Measurements from ENCODE around the gene FUT6.

The FUT6 gene

DNA sequence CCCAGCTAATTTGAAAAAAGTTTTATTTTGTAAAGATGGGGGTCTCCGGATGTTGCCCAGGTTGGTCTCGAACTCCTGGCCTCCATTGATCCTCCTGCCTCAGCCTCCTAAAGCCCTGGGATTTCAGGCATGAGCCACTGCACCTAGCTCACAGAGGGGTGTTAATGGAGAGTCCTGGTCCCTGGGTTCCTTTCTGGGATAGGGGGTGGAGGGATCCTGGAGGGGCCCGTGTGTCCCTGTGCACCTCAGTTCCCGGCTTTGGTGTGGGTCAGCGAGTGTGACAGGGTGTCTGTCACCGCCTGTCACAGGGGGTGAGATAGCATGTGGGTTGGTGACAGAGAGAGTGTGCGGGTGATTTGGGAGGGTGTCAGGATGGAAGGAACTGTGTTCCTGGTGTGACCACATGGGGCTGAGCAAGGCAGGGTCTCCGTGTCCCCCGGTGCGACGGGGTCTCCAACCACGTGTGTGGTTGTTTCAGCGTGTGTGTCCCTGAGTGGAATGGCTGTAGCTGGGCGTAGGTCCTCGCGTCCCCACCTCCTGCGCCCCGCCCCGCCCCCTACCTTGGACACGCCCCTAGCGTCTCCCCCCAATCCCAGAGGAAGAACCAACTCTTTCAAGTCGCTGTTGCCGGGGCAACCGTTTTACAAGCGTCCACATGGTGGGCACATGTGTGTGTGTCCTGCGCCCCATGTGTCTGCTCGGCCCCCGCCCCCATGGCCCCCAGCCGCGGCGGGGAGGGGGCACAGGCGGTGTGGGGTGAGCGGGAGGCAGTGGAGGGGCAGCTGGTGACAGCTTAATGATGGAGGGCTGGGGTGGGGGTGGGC is 37.5 kb downstream of the FUT6 start:
- Histone ChIP-seq H3K9me3 (ENCODE audit: insufficient read depth, low read depth, low read length) (no peaks in the 10 kb centered on the region), H2AFZ (ENCODE audit: low read length) (no peak overlapping the region), H3K27me3 (ENCODE audit: insufficient read depth, low read length, poor library complexity, severe bottlenecking) (no peaks in the 10 kb centered on the region), H4K20me1 (ENCODE audit: insufficient read depth, low read length, poor library complexity, severe bottlenecking) (no peaks in the 10 kb centered on the region), H3K36me3 (ENCODE audit: insufficient read depth, low read length) (no peaks in the 10 kb centered on the region), H3K4me2 (ENCODE audit: low read depth, low read length, poor library complexity, severe bottlenecking) (no peak overlapping the region), H3K4me3 (ENCODE audit: low read length, poor library complexity, severe bottlenecking) (no peak overlapping the region), H3K9ac (ENCODE audit: low read depth, low read length, poor library complexity, severe bottlenecking) (no peak overlapping the region), H3K9me2 (replicated peaks; ENCODE audit: low read depth, low read length) (no peaks in the 10 kb centered on the region), H3F3A (ENCODE audit: low read depth) (no peaks in the 10 kb centered on the region), H3K79me2 (ENCODE audit: insufficient read depth, low read length) (no peaks in the 10 kb centered on the region), H3K4me1 (ENCODE audit: insufficient read depth, low read length, poor library complexity, severe bottlenecking) (peaks cover 5% of the 10 kb centered on the region)
- TF ChIP-seq EZH2phosphoT487 (IDR thresholded peaks at IDR 0.05; ENCODE audit: borderline replicate concordance): no peak
- TF ChIP-seq, protein P1, sequence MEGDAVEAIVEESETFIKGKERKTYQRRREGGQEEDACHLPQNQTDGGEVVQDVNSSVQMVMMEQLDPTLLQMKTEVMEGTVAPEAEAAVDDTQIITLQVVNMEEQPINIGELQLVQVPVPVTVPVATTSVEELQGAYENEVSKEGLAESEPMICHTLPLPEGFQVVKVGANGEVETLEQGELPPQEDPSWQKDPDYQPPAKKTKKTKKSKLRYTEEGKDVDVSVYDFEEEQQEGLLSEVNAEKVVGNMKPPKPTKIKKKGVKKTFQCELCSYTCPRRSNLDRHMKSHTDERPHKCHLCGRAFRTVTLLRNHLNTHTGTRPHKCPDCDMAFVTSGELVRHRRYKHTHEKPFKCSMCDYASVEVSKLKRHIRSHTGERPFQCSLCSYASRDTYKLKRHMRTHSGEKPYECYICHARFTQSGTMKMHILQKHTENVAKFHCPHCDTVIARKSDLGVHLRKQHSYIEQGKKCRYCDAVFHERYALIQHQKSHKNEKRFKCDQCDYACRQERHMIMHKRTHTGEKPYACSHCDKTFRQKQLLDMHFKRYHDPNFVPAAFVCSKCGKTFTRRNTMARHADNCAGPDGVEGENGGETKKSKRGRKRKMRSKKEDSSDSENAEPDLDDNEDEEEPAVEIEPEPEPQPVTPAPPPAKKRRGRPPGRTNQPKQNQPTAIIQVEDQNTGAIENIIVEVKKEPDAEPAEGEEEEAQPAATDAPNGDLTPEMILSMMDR (conservative IDR thresholded peaks at IDR 0.05; ENCODE audit: low read length): no peak

DNA sequence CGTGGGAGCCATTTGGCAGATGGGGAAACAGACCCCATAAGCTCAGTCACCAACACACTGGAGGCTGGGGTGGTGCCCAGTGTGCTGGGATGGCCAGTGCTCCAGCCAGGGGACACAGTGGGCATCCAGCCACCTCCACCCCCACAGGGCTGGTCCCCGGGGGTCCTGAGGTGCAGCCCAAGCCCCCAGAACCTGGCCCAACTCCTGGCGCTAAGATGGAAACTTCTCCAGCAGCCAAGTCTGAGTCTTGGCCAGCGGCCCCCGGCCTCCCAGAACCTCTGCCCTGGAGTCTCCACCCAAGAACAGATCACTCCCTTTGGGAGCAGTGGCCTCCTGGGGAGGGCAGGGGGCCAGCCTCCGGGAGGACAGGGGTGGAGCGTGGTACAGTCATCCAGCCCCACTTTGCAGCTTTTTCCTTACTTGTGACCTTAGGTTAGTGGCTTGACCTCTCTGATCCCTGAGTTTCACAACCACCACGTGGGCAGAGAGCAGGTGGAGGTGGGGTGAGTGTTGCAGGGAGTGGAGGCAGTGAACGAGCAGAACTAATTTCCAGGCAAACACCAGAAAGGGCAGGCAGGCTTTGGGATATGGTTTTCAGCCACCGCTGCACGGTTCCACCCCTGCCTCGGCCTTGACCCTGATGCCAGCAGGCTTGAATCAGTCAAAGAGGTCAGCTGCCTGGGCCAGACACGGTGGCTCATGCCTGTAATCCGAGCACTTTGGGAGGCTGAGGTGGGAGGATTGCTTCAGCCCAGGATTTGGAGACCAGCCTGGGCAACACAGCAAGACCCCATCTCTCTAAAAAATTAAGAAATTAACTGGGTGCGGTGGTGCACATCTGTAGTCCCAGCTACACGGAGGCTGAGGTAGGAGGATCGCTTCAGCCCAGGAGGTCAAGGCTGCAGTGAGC is 38.9 kb downstream of the FUT6 start:
- H2AFZ ChIP-seq (ENCODE audit: low read length): no peak overlapping the region

DNA sequence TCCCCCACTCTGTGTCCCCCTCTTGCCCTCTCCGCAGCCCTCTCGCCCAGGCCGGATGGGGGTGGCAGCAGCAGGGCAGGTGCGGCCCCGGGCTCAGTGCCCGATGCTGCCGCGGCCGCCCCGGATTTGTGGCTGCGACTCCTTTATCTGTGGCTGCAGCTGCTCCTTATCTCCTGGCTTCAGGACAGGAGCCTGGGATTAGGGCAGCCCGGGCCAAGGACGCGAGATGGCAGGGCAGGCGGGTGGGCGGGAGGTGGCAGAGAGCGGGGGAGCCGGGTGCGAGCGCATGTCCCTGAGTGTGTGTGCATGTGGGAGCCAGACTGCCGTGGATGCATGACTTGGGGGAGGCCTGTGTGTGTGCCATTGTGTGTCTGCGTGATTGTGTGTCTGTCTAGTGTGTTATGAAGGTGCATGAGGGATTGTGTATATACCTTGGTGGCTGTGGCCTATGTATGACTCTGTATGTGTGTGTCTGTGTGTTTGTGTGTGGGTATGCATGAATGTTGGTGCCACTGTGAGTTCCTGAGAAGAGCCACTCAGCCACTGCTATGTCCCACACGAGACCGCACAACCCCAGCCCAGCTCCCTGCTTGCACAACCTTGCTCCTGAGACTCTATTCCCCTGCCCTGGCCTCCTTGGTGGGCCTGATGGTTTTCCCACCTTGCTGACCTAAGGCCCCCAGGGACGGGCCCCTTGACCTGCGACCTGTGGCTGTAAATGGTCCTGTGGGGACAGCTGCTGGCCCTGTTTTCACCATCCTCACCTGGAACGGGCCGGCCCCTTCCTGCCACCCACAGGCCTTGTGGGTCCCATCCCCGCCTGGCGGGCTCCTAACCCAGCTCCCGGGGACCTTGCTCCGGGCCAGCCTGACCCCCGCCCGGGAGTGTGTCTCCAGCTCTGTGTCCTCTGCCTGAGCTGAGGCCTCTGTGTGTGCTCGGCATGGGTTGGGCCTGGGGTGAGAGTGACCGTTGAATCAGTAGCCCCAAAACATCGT is 40.0 kb downstream of the FUT6 start:
- H3K4me3 ChIP-seq (ENCODE audit: low read length, poor library complexity, severe bottlenecking): no peak overlapping the region
- no peaks in the 10 kb centered on the region for H3F3A ChIP-seq (ENCODE audit: low read depth)
- no peak for TF ChIP-seq EZH2phosphoT487 (IDR thresholded peaks at IDR 0.05; ENCODE audit: borderline replicate concordance)
- TF ChIP-seq, protein P1 (conservative IDR thresholded peaks at IDR 0.05; ENCODE audit: low read length): no peak
- no peaks in the 10 kb centered on the region for H3K36me3 ChIP-seq (ENCODE audit: insufficient read depth, low read length)
- no peaks in the 10 kb centered on the region for H3K9me2 ChIP-seq (replicated peaks; ENCODE audit: low read depth, low read length)
- no peaks in the 10 kb centered on the region for H3K9me3 ChIP-seq (ENCODE audit: insufficient read depth, low read depth, low read length)
- no peaks in the 10 kb centered on the region for H3K79me2 ChIP-seq (ENCODE audit: insufficient read depth, low read length)
- H3K9ac ChIP-seq (ENCODE audit: low read depth, low read length, poor library complexity, severe bottlenecking): no peak overlapping the region
- H3K27me3 ChIP-seq (ENCODE audit: insufficient read depth, low read length, poor library complexity, severe bottlenecking): no peaks in the 10 kb centered on the region
- peaks cover 5% of the 10 kb centered on the region for H3K4me1 ChIP-seq (ENCODE audit: insufficient read depth, low read length, poor library complexity, severe bottlenecking)
- no peak overlapping the region for H2AFZ ChIP-seq (ENCODE audit: low read length)
- H3K4me2 ChIP-seq (ENCODE audit: low read depth, low read length, poor library complexity, severe bottlenecking): no peak overlapping the region
- no peaks in the 10 kb centered on the region for H4K20me1 ChIP-seq (ENCODE audit: insufficient read depth, low read length, poor library complexity, severe bottlenecking)

More for the DNA sequence above, 38.9 kb downstream of the FUT6 start:
- H3K9me3 ChIP-seq (ENCODE audit: insufficient read depth, low read depth, low read length): no peaks in the 10 kb centered on the region
- no peaks in the 10 kb centered on the region for H3K27me3 ChIP-seq (ENCODE audit: insufficient read depth, low read length, poor library complexity, severe bottlenecking)
- H3K36me3 ChIP-seq (ENCODE audit: insufficient read depth, low read length): no peaks in the 10 kb centered on the region
- no peaks in the 10 kb centered on the region for H4K20me1 ChIP-seq (ENCODE audit: insufficient read depth, low read length, poor library complexity, severe bottlenecking)
- no peak overlapping the region for H3K4me2 ChIP-seq (ENCODE audit: low read depth, low read length, poor library complexity, severe bottlenecking)
- peaks cover 5% of the 10 kb centered on the region for H3K4me1 ChIP-seq (ENCODE audit: insufficient read depth, low read length, poor library complexity, severe bottlenecking)
- H3K9me2 ChIP-seq (replicated peaks; ENCODE audit: low read depth, low read length): no peaks in the 10 kb centered on the region
- H3K9ac ChIP-seq (ENCODE audit: low read depth, low read length, poor library complexity, severe bottlenecking): no peak overlapping the region
- H3F3A ChIP-seq (ENCODE audit: low read depth): no peaks in the 10 kb centered on the region
- no peaks in the 10 kb centered on the region for H3K79me2 ChIP-seq (ENCODE audit: insufficient read depth, low read length)
- no peak for TF ChIP-seq EZH2phosphoT487 (IDR thresholded peaks at IDR 0.05; ENCODE audit: borderline replicate concordance)
- no peak overlapping the region for H3K4me3 ChIP-seq (ENCODE audit: low read length, poor library complexity, severe bottlenecking)

Data from Loucy (cell line).